Brain microvascular endothelial cell (primary cell): ENCODE results near the gene PCNP.

Experiments used
- DNase-seq: peaks from one replicate; pipeline ENCODE4 v3.0.0-alpha.2; 2020
- H3K27ac ChIP-seq: fragments of 250-450 bp; sonication (Bioruptor Pico); 2 replicates; pipeline ENCODE4 v1.5.1; 2020; ENCODE audit warnings: mild to moderate bottlenecking, moderate library complexity
- H3K27me3 ChIP-seq: fragments of 250-450 bp; sonication (Bioruptor Pico); replicated peaks from 2 replicates; pipeline ENCODE4 v1.5.1; 2020; ENCODE audit warnings: mild to moderate bottlenecking
- H3K36me3 ChIP-seq: fragments of 250-450 bp; sonication (Bioruptor Pico); replicated peaks from 2 replicates; pipeline ENCODE4 v1.5.1; 2020; ENCODE audit warnings: mild to moderate bottlenecking
- H3K4me3 ChIP-seq: 2 replicates; pipeline ENCODE4 v1.5.1; 2011; ENCODE audit warnings: low read depth, mild to moderate bottlenecking, control low read depth, low read length, moderate library complexity
- CTCF ChIP-seq: IDR thresholded peaks from 2 replicates; pipeline ENCODE4 v1.5.1; 2011; ENCODE audit warnings: low read depth, mild to moderate bottlenecking, moderate library complexity, low read length, control low read depth, inconsistent platforms; ENCODE audit errors: missing control alignments
- in situ Hi-C: cut with HindIII; loops from 2 replicates; pipeline ENCODE4 v1.10.0; 2017; ENCODE audit warnings: low sequenced_read_pairs, low pct_ligation_motif_present

PCNP gene

DNA sequence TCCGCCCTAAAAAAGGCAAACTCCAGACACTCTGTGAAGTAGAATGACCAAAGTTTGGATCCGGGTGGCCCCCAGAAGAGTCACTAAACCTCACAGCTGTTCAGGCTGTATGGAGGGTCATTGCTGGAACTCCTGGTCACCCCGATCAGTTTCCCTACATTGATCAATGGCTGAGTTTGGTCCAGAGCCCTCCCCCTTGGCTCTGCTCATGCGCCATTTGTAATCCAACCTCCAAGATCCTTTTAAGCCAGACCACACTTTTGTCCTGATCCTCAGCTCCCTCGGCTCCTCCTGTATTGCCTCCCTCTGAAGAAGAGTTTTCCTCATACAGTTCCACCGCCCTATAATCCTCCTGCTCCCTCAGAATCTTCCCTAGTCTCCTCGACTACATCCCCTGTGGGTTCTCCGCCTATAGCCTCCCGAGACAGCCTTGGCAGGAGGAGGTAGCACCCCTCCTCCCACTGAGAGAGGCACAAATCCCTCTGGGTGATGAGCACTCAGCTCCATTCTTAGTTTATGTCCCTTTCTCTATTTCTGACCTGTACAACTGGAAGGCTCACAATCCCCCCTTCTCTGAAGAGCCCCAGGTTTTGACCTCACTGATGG, 60.7 kb downstream of the PCNP start:
- Histone ChIP-seq H3K4me3 (no peak overlapping the region), H3K27me3 (no peaks in the 10 kb centered on the region), H3K27ac (no peak overlapping the region), H3K36me3 (no peaks in the 10 kb centered on the region)
- in situ Hi-C loops, result no loop called here
- DNase-seq, result no peak
- TF ChIP-seq CTCF, result no peak

GRCh38 chr3:101635345-101635744, 61.4 kb downstream of the PCNP start:
- in situ Hi-C loops, result no loop called here
- no peak overlapping the region for H3K4me3 ChIP-seq

GRCh38 chr3:101635954-101636798, 62.2 kb downstream of the PCNP start:
- no peaks in the 10 kb centered on the region for H3K36me3 ChIP-seq
- TF ChIP-seq CTCF, result peak; percentile 74
- H3K27ac ChIP-seq, result no peak overlapping the region
- no peaks in the 10 kb centered on the region for H3K27me3 ChIP-seq
- in situ Hi-C loops, result no loop called here
- DNase-seq, result peak; percentile 37
- H3K4me3 ChIP-seq, result no peak overlapping the region

More at GRCh38 chr3:101635345-101635744, 61.4 kb downstream of the PCNP start:
- Histone ChIP-seq H3K27me3 (no peaks in the 10 kb centered on the region), H3K36me3 (no peaks in the 10 kb centered on the region), H3K27ac (no peak overlapping the region)
- no peak for DNase-seq
- TF ChIP-seq CTCF, result no peak

DNA sequence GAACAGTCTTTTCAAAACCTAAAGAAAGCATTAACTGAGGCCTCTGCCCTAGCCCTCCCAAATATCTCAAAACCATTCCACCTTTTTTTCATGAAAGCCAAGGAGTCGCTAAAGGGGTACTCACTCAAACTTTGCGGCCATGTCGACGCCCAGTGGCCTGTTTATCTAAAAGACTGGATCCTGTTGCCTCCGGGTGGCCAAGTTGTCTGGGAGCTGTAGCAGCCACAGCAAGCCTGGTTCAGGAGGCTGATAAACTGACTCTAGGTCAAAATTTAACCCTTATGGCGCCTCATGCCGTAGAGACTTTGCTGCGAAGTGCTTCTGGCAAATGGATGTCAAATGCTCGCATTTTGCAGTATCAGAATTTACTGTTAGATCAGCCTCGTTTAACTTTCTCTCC, 63.5 kb downstream of the PCNP start:
- Histone ChIP-seq H3K36me3 (no peaks in the 10 kb centered on the region), H3K27ac (no peak overlapping the region), H3K27me3 (no peaks in the 10 kb centered on the region), H3K4me3 (no peak overlapping the region)
- no peak for DNase-seq
- TF ChIP-seq CTCF, result no peak
- in situ Hi-C loops, result no loop called here

GRCh38 chr3:101638261-101638745, 64.3 kb downstream of the PCNP start:
- no peak for DNase-seq
- no peak overlapping the region for H3K27ac ChIP-seq
- in situ Hi-C loops, result no loop called here
- no peak for TF ChIP-seq CTCF
- H3K27me3 ChIP-seq, result no peaks in the 10 kb centered on the region
- H3K4me3 ChIP-seq, result no peak overlapping the region
- H3K36me3 ChIP-seq, result no peaks in the 10 kb centered on the region
